Stimulated activated CD8-positive, alpha-beta memory T cell treated with anti-CD3 and anti-CD28 coated beads, Interleukin-4, amount 100 ng/mL, for 4 hours (primary cell): ENCODE data around the gene ZFP1.

Experiments
- DNase-seq, 2 donors: peaks; one replicate each; pipeline ENCODE4 v3.0.0-alpha.2; 2020; ENCODE audit warnings: low read depth in 2 of 2, low spot score in 1 of 2

The ZFP1 gene

GRCh38 chr16:75147968-75148310 is 385 bp upstream of the ZFP1 start:
- DNase-seq, result no peak

DNA sequence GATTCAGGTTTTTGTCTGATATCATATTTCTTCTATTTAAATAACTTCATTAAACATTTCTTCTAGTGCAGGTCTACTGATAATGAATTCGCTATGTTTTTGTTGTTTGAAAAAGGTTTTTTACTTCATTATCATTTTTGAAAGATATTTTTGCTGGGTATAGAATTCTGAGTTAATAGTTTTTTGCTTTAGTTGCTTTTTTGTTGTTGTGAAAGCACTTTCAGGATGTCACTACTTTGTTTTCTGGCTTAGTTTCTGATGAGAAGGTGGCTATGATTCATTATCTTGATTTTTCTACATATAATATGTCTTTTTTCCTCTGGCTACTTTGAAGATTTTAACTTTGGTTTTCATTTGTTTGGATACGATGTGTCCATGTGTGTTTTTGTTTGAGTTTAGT is 3.5 kb downstream of the ZFP1 start:
- no peak for DNase-seq

GRCh38 chr16:75152635-75153034 is 4.3 kb downstream of the ZFP1 start:
- DNase-seq, result no peak

DNA sequence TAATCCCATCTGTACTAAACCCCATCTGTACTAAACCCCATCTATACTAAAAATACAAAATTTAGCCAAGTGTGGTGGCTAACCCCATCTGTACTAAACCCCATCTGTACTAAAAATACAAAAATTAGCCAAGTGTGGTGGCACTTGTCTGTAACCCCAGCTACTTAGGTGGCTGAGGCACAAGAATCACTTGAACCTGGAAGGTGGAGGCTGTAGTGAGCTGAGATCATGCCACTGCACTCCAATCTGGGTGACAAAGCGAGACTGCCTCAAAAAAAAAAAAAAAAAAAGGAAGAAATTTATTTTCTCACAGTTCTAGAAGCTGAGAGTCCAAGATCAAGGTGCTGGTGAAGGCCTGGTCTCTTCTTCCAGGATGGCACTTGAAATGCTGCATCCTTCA is 12.1 kb downstream of the ZFP1 start:
- no peak for DNase-seq

DNA sequence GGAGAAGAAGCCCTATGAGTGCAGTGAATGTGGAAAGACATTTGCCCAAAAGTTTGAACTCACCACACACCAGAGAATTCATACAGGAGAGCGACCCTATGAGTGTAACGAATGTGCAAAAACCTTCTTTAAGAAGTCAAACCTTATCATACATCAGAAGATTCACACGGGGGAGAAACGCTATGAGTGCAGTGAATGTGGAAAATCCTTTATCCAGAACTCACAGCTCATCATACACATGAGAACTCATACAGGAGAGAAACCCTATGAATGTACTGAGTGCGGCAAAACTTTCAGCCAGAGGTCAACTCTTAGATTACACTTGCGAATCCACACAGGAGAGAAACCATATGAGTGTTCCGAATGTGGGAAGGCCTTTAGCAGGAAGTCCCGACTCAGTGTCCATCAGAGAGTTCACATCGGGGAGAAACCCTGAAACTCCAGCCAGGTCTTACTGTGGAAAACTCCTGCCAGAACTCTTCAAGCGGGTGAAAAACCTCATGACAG is 21.6 kb downstream of the ZFP1 start:
- no peak for DNase-seq

DNA sequence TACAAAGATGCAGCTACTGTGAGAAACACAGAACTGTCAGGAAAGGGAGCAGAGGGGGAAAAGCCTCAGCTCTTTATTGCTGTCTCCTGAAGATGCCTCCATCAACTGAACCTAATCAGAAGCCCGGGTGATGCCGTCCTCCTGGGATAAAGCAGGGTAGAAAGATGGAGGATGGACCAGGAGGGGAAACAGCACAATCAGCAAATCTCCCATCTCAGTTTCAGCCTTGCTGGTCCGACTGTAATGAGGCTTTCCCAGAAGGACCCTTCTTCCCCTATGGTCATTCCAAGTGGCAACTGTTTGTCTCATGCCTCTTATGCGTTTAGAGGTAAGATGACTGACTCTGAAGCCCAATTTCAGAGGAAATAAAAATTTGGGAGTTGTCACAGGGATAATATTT is 24.3 kb downstream of the ZFP1 start:
- no peak for DNase-seq

GRCh38 chr16:75175074-75175473 is 26.8 kb downstream of the ZFP1 start:
- no peak for DNase-seq

DNA sequence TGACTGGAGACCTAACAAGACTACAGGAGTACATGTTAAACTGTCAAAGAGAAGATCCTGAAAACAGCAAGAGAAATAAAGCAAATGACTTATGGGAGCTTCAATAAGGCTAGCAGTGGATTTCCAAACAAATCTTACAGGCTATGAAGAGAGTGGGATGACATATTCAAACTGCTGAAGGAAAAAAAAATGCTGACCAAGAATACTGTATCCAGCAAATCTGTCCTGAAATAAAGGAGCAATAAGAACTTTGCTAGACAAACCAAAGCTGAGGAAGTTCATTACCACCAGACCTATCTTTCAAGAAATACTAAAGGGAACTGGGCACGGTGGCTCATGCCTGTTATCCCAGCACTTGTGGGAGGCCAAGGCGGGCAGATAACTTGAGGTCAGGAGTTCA is 28.6 kb downstream of the ZFP1 start:
- DNase-seq, result no peak

GRCh38 chr16:75179208-75179607 is 30.9 kb downstream of the ZFP1 start:
- DNase-seq, result no peak

GRCh38 chr16:75181630-75182029 is 33.3 kb downstream of the ZFP1 start:
- no peak for DNase-seq

DNA sequence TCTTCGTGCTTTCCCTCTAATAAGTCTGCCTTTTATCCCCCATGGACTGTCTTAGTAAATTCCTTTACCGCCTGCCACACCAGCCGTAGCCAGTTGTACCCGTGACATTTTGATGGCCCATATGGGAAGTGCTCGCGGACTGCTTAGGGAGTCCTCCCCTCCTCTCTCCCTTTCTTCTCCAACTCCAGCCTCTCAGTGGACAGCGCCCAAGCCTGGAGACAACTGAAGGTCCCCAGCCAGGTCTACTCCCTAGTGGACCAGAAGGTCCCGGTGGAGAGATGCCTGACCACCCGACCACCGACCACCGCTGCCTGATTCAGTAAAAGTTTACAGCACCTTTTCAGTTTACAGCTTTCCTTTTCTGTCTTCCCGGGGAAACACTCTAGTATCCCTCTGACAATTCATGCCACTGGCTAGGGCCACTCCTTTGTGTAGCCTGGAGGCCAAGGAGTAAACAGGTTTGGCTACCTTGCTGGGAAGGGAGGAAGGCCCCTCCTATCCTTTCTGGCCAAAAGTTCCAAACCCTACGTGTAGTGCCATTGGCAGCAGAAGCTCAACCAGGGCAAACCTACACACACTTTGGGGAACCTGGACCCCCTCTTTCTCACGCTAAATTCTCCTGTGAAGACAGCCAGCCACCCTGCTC is 40.6 kb downstream of the ZFP1 start:
- no peak for DNase-seq

- DNase-seq, result no peak
Measured at GRCh38 chr16:75189638-75190245, 41.4 kb downstream of the ZFP1 start.

GRCh38 chr16:75192606-75193264 is 44.4 kb downstream of the ZFP1 start:
- DNase-seq, result no peak

DNA sequence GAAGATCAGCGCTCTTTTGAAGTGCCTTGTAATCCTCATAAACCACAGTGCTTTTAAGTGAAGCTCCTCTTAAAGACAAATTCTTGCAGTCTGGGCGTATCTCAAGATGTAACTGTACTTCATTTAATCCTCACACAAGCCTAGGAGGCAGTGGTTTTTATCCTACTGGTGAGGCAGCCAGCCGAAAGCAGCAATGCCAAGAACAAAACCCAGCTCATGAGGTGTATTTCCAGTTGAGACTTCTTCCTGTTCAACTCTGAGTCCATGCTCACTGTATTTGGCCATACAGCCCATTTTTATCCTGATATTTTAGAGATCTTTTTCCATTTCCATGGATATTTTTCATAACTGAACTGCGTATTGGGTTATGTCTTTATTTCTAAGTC is 44.9 kb downstream of the ZFP1 start:
- DNase-seq, result no peak

- DNase-seq, result no peak
Measured at GRCh38 chr16:75193730-75194444, 45.6 kb downstream of the ZFP1 start.

DNA sequence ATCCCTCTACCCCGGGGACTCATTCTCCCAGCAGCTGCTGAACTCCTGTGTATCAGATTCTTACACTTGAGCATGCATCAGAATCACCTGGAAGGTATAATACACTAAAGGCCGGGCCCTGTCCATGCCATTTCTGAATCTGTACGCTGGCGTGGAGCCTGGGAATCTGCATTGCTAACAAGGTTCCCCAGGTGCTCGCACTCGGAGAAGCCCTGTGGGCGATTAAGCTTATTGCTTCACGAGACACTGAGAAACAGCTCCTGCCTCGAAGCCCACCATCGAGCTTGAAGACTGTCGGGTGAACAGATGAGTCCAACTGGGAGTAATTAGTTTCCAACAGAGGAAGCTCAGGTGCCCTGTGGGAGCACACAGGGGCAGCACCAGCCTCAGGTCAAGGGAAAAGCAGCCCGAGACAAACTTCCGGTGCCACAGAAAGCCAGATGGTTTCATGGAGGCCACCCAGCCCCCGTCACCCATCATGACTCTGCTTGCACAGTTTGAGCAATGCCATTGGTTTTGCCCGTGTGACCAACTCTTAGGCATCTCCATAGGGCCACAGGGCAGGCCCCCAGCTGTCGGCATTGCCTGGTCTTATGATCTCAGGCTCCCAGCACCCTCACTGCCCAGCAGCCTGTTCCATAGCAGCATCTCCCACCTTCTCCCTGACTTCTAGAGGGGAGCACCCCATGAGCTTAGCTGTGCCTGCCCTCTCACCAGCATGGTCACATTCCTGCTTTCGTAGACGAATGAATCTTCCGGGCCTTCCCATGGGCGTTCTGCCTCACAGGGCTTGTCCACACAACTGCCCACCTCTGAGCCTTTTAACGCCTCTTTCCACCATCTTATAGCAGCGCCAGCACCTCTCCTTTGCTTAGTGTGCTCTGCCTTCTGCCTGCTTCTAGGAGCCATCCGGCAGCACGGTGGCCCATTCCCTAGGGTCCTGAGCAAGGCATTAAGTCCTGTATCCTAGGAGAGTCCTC is 47.8 kb downstream of the ZFP1 start:
- no peak for DNase-seq

DNA sequence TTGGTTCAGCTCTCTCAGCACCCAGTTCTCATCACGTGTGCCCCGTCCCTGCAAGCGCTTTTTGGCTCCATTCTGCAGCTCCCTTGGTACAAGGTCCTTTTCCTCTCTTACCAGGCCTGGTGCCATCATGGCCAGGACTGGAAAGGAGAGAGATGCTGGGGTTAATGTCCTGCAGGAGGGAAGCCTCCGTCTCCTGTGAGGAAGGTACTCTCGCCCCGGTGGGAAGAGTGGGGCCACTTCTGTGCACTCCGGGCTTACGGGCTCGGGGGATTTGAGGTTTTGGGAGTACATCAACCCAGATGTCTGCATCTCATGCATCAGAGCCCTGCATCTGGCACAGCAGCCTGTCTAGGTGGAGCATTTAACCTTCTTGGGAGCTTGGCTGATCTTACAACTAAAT is 48.5 kb downstream of the ZFP1 start:
- DNase-seq, result no peak

GRCh38 chr16:75197522-75198134 is 49.3 kb downstream of the ZFP1 start:
- DNase-seq, result no peak

DNA sequence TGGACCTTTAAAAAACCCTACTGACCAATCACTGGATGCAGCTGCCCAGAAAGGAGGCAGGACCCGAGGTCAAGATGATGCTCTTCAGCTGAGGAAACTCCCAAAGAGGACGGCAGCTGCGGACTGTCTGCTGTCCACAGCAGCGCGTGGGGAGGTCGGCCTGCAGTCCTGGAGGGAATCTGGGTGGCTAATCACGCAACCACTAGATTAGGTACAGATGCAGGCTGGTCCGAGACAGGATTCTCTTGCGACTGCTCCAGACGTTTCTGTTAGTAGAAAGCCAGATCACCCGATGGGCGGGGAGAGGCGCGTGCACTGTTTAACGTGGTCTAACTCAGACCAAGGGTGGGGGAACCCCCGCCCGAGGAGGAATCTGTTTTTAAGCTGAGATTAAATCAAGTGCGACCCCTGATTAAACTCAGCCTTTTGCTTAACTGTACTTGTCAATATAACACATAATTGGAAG is 49.8 kb downstream of the ZFP1 start:
- DNase-seq, result no peak

DNA sequence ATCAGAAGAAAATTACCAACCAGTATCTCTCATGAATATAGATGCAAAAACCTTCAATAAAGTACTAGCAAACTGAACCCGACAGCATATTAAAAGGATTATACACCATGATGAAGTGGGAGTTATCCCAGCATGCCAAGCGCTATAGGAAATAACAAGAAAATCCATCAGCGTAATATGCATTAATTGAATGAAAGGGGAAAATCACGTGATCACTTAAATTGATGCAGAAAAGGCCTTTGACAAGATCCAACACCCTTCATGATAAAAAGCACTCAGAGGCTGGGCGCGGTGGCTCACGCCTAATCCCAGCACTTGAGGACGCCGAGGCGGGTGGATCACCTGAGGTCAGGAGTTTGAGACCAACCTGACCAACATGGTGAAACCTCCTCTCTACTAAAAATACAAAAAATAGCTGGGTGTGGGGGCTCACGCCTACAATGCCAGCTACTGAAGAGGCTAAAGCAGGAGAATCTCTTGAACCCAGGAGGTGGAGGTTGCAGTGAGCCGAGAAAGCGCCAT is 53.8 kb downstream of the ZFP1 start:
- no peak for DNase-seq
